ENCODE measurements around the gene SNRPN. TPM values are rescaled to one million over a fixed set of nuclear protein-coding genes. Genes with fewer than 3 reads are reported as not detected.
"Not testable (repeated sequence)": the region's sequence is repeated elsewhere in the genome, so short reads cannot be mapped to it uniquely, and the experiment has no call there.

SNRPN gene
- polyA plus RNA-seq, 2 donors: 14.3 to 25.5 TPM

DNA sequence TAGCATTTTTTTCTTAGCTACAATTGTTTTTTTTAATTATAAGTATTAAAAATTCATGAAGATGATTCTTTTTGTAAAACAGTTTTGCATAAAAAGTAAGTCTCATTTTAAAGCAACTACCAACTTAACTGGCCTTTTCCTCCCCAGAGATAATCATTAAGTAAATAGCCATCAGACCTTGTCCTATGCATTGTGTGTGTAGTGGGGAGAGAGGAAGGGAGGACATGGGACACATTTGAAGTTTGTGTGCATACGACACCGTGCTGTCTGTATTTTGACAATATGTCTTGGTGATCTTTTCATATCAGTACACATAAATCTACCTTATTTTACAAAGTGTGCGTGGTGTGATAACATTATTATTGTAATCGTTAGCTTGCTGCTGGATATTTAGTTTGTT, 8.1 kb downstream of the SNRPN start:
- Histone ChIP-seq H3K9me3 (ENCODE audit: control insufficient read depth in 2 of 2, insufficient read depth in 1 of 2, low read depth in 1 of 2, low read length in 1 of 2) (peaks cover 0 to 7% of the 10 kb centered on the region in 2 donors), H3K27ac (ENCODE audit: low read depth in 2 of 2, low read length in 1 of 2) (no peak overlapping the region), H3K4me3 (ENCODE audit: low read depth in 1 of 2, low read length in 2 of 2) (no peak overlapping the region), H3K4me1 (ENCODE audit: control insufficient read depth in 2 of 2, insufficient read depth in 2 of 2, low read length in 1 of 2) (no peaks in the 10 kb centered on the region), H3K36me3 (ENCODE audit: control insufficient read depth in 2 of 2, insufficient read depth in 2 of 2, low read length in 1 of 2) (peaks cover 2% of the 10 kb centered on the region in 2 donors), H3K27me3 (ENCODE audit: control insufficient read depth in 1 of 2, insufficient read depth in 2 of 2, low read length in 2 of 2) (no peaks in the 10 kb centered on the region)
- 86 to 88% methylated on average over 4 of the region's 4 CpGs for WGBS, 2 donors

DNA sequence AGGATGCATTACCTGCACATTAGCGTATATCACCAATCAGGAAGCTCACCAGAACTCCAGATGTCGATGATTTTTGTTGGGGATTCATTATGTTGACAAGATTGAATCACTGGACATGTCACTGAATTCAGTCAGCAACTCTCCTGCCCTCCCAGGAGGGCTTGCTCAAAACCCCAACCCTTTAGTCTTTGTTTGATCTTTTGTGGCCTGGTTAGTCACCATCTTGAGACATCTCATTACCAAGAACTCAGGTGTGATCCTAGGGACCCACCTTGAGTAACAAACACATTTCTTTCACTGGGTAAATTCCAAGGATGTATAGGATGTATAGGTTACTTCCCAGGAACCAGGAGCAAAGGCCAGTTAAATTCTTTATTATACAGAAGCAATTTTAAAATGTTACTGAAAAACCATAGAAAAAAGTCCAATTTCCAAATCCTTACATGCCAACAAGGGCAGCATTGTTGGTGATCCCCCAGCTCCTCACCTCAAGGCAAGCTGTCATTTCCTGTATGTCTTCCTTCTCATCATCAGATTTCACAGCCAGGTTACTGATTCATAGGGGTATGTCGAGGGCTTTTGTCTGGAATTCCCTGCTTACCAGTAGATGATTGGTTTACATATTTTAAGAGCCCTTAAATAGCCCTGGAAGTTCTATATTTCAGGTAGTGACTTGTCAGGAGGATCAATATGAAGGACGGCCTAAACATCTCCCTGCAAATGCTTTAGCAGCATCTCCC, 11.7 kb downstream of the SNRPN start:
- no peak overlapping the region for H3K4me3 ChIP-seq (ENCODE audit: low read depth in 1 of 2, low read length in 2 of 2)
- WGBS, 2 donors: 66 to 77% methylated on average over 4 of the region's 4 CpGs
- H3K27me3 ChIP-seq (ENCODE audit: control insufficient read depth in 1 of 2, insufficient read depth in 2 of 2, low read length in 2 of 2): no peaks in the 10 kb centered on the region
- H3K4me1 ChIP-seq (ENCODE audit: control insufficient read depth in 2 of 2, insufficient read depth in 2 of 2, low read length in 1 of 2): no peaks in the 10 kb centered on the region
- H3K27ac ChIP-seq (ENCODE audit: low read depth in 2 of 2, low read length in 1 of 2): no peak overlapping the region
- H3K36me3 ChIP-seq (ENCODE audit: control insufficient read depth in 2 of 2, insufficient read depth in 2 of 2, low read length in 1 of 2): peaks cover 2% of the 10 kb centered on the region in 2 donors
- H3K9me3 ChIP-seq (ENCODE audit: control insufficient read depth in 2 of 2, insufficient read depth in 1 of 2, low read depth in 1 of 2, low read length in 1 of 2): peaks cover 0 to 4% of the 10 kb centered on the region in 2 donors

DNA sequence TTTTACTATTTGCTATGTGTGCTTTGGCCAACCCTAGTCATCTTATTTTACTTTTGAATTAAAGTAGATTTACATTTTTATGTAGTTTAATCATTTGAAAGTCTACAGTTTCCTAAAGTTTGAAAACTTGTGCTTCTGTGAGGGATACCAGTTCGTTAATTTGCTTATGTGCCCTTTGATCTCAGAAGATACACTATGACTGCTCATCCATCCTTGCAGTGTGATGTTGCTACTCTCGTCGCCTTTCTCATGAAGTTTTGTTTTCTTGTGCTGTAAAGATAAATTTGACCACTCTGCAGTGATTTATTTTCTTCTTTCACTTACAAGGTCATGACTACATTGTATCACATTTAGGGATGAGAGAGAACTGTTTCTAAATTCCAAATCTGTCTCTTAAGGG, 16.3 kb downstream of the SNRPN start:
- no peaks in the 10 kb centered on the region for H3K27me3 ChIP-seq (ENCODE audit: control insufficient read depth in 1 of 2, insufficient read depth in 2 of 2, low read length in 2 of 2)
- H3K36me3 ChIP-seq (ENCODE audit: control insufficient read depth in 2 of 2, insufficient read depth in 2 of 2, low read length in 1 of 2): peaks cover 3 to 5% of the 10 kb centered on the region in 2 donors
- H3K4me3 ChIP-seq (ENCODE audit: low read depth in 1 of 2, low read length in 2 of 2): no peak overlapping the region
- WGBS, 2 donors: 74 to 76% methylated on average over 3 of the region's 3 CpGs
- peaks cover 0 to 4% of the 10 kb centered on the region in 2 donors for H3K9me3 ChIP-seq (ENCODE audit: control insufficient read depth in 2 of 2, insufficient read depth in 1 of 2, low read depth in 1 of 2, low read length in 1 of 2)
- no peak overlapping the region for H3K27ac ChIP-seq (ENCODE audit: low read depth in 2 of 2, low read length in 1 of 2)
- no peaks in the 10 kb centered on the region for H3K4me1 ChIP-seq (ENCODE audit: control insufficient read depth in 2 of 2, insufficient read depth in 2 of 2, low read length in 1 of 2)

DNA sequence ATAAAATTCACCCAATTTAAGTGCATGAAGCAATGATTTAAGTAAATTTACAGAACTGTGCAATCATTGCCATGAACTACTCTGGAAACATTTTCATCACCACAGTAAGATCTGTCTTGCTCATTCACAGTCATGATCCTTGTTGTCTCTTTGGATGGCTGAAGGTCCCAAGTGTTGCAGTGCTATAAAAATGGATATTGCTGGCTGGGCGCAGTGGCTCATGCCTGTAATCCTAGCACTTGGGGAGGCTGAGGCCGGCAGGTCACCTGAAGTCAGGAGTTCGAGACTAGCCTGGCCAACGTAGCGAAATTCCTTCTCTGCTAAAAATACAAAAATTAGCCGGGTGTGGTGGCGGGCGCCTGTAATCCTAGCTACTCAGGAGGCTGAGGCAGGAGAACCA, 17.0 kb downstream of the SNRPN start:
- H3K4me3 ChIP-seq (ENCODE audit: low read depth in 1 of 2, low read length in 2 of 2): no peak overlapping the region
- H3K27me3 ChIP-seq (ENCODE audit: control insufficient read depth in 1 of 2, insufficient read depth in 2 of 2, low read length in 2 of 2): no peaks in the 10 kb centered on the region
- 93 to 95% methylated on average over 8 of the region's 8 CpGs for WGBS, 2 donors
- peaks cover 3% of the 10 kb centered on the region in 2 donors for H3K36me3 ChIP-seq (ENCODE audit: control insufficient read depth in 2 of 2, insufficient read depth in 2 of 2, low read length in 1 of 2)
- no peaks in the 10 kb centered on the region for H3K4me1 ChIP-seq (ENCODE audit: control insufficient read depth in 2 of 2, insufficient read depth in 2 of 2, low read length in 1 of 2)
- H3K27ac ChIP-seq (ENCODE audit: low read depth in 2 of 2, low read length in 1 of 2): no peak overlapping the region
- H3K9me3 ChIP-seq (ENCODE audit: control insufficient read depth in 2 of 2, insufficient read depth in 1 of 2, low read depth in 1 of 2, low read length in 1 of 2): peaks cover 0 to 4% of the 10 kb centered on the region in 2 donors

DNA sequence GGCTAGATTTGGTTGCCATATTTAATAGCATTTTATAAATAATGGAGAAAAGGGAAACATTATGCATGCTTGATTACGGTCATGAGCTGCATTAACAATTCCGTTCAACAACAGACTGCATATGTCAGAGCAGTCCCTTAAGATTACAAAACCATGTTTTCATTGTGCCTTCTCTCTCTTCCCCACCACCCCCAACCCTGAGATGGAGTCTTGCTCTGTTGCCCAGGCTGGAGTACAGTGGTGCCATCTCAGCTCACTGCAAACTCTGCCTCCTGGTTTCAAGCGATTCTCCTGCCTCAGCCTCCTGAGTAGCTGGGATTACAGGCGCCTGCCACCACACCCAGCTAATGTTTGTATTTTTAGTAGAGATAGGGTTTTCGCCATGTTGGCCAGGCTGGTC, 17.9 kb downstream of the SNRPN start:
- not testable (repeated sequence) for H3K27ac ChIP-seq (ENCODE audit: low read depth in 2 of 2, low read length in 1 of 2); H3K4me1 ChIP-seq (ENCODE audit: control insufficient read depth in 2 of 2, insufficient read depth in 2 of 2, low read length in 1 of 2); H3K9me3 ChIP-seq (ENCODE audit: control insufficient read depth in 2 of 2, insufficient read depth in 1 of 2, low read depth in 1 of 2, low read length in 1 of 2); H3K36me3 ChIP-seq (ENCODE audit: control insufficient read depth in 2 of 2, insufficient read depth in 2 of 2, low read length in 1 of 2); H3K4me3 ChIP-seq (ENCODE audit: low read depth in 1 of 2, low read length in 2 of 2); H3K27me3 ChIP-seq (ENCODE audit: control insufficient read depth in 1 of 2, insufficient read depth in 2 of 2, low read length in 2 of 2)
- WGBS, 2 donors: 93 to 94% methylated on average over 5 of the region's 5 CpGs

- Histone ChIP-seq H3K9me3 (ENCODE audit: control insufficient read depth in 2 of 2, insufficient read depth in 1 of 2, low read depth in 1 of 2, low read length in 1 of 2) (peaks cover 0 to 8% of the 10 kb centered on the region in 2 donors), H3K27me3 (ENCODE audit: control insufficient read depth in 1 of 2, insufficient read depth in 2 of 2, low read length in 2 of 2) (no peaks in the 10 kb centered on the region), H3K27ac (ENCODE audit: low read depth in 2 of 2, low read length in 1 of 2) (no peak overlapping the region), H3K4me1 (ENCODE audit: control insufficient read depth in 2 of 2, insufficient read depth in 2 of 2, low read length in 1 of 2) (no peaks in the 10 kb centered on the region), H3K36me3 (ENCODE audit: control insufficient read depth in 2 of 2, insufficient read depth in 2 of 2, low read length in 1 of 2) (peaks cover 3 to 8% of the 10 kb centered on the region in 2 donors), H3K4me3 (ENCODE audit: low read depth in 1 of 2, low read length in 2 of 2) (no peak overlapping the region)
- WGBS, 2 donors: 79 to 82% methylated on average over 3 of the region's 3 CpGs
Measured at GRCh38 chr15:24976932-24977331, 22.1 kb downstream of the SNRPN start.

GRCh38 chr15:24977686-24978085, 22.9 kb downstream of the SNRPN start:
- WGBS, 2 donors: 88 to 92% methylated on average over 9 of the region's 9 CpGs

DNA sequence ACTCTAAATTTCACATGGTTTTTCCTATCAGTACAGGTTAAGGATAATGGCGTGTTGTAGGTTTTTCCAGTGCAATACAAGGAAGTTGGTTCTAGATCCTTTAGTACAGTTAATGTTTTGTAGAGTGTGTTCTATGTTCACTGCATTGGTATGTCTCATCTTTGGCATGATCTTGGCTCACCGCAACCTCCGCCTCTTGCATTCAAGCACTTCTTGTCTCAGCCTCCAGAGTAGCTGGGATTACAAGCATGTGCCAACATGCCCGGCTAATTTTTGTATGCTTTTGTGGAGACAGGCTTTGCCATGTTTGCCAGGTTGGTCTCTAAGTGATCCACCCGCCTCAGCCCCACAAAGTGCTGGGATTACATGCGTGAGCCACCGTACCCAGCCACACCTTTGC, 30.4 kb downstream of the SNRPN start:
- H3K27me3 ChIP-seq (ENCODE audit: control insufficient read depth in 1 of 2, insufficient read depth in 2 of 2, low read length in 2 of 2): no peaks in the 10 kb centered on the region
- H3K27ac ChIP-seq (ENCODE audit: low read depth in 2 of 2, low read length in 1 of 2): no peak overlapping the region
- H3K4me1 ChIP-seq (ENCODE audit: control insufficient read depth in 2 of 2, insufficient read depth in 2 of 2, low read length in 1 of 2): no peaks in the 10 kb centered on the region
- no peak overlapping the region for H3K4me3 ChIP-seq (ENCODE audit: low read depth in 1 of 2, low read length in 2 of 2)
- H3K9me3 ChIP-seq (ENCODE audit: control insufficient read depth in 2 of 2, insufficient read depth in 1 of 2, low read depth in 1 of 2, low read length in 1 of 2): peaks cover 0 to 3% of the 10 kb centered on the region in 2 donors
- 81 to 86% methylated on average over 7 of the region's 7 CpGs for WGBS, 2 donors
- H3K36me3 ChIP-seq (ENCODE audit: control insufficient read depth in 2 of 2, insufficient read depth in 2 of 2, low read length in 1 of 2): no peaks in the 10 kb centered on the region

More at GRCh38 chr15:24977686-24978085, 22.9 kb downstream of the SNRPN start:
- no peak overlapping the region for H3K4me3 ChIP-seq (ENCODE audit: low read depth in 1 of 2, low read length in 2 of 2)
- peaks cover 0 to 8% of the 10 kb centered on the region in 2 donors for H3K9me3 ChIP-seq (ENCODE audit: control insufficient read depth in 2 of 2, insufficient read depth in 1 of 2, low read depth in 1 of 2, low read length in 1 of 2)
- no peaks in the 10 kb centered on the region for H3K27me3 ChIP-seq (ENCODE audit: control insufficient read depth in 1 of 2, insufficient read depth in 2 of 2, low read length in 2 of 2)
- H3K4me1 ChIP-seq (ENCODE audit: control insufficient read depth in 2 of 2, insufficient read depth in 2 of 2, low read length in 1 of 2): no peaks in the 10 kb centered on the region
- no peak overlapping the region for H3K27ac ChIP-seq (ENCODE audit: low read depth in 2 of 2, low read length in 1 of 2)
- H3K36me3 ChIP-seq (ENCODE audit: control insufficient read depth in 2 of 2, insufficient read depth in 2 of 2, low read length in 1 of 2): peaks cover 3 to 8% of the 10 kb centered on the region in 2 donors

DNA sequence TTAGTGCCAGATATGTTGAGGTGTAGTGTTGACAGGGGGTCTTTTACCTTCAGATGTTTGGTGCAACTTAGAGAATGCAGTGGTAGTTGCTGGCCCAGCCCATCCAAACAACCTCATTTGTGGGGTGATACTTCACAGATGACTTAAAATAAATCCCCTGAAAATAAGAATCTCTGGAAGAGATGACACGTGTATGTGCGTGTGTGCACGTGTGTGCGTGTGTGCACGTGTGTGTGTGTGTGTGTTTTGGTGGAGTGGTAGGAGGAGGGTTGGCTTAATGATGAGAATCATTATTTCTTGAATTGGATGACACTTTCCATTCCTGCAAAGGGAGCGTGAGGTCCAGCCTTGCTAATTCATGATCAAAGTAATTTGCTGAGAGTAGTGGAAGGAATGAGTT, 31.9 kb downstream of the SNRPN start:
- Histone ChIP-seq H3K27ac (ENCODE audit: low read depth in 2 of 2, low read length in 1 of 2) (no peak overlapping the region), H3K27me3 (ENCODE audit: control insufficient read depth in 1 of 2, insufficient read depth in 2 of 2, low read length in 2 of 2) (no peaks in the 10 kb centered on the region), H3K36me3 (ENCODE audit: control insufficient read depth in 2 of 2, insufficient read depth in 2 of 2, low read length in 1 of 2) (no peaks in the 10 kb centered on the region), H3K9me3 (ENCODE audit: control insufficient read depth in 2 of 2, insufficient read depth in 1 of 2, low read depth in 1 of 2, low read length in 1 of 2) (peaks cover 0 to 3% of the 10 kb centered on the region in 2 donors), H3K4me3 (ENCODE audit: low read depth in 1 of 2, low read length in 2 of 2) (no peak overlapping the region), H3K4me1 (ENCODE audit: control insufficient read depth in 2 of 2, insufficient read depth in 2 of 2, low read length in 1 of 2) (no peaks in the 10 kb centered on the region)
- 88 to 92% methylated on average over 6 of the region's 6 CpGs for WGBS, 2 donors

DNA sequence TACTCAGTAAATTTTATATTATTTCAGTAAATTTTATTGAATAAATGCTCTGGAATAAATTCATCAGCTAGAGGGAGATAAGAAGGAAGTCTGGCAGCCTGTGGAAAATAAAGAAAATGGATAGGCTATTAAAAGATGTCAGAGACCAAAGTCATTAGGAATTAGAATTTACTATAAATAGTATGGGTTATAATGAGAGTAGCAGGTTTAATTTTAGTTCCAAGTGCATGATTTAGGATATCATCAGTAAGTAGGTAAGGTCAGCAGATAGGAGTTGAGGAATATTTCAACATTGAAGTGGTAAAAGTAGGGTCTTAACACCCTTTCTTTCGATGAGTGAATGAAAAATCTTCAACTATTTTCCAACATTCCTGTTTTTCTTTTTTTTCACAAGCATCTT, 64.6 kb downstream of the SNRPN start:
- Histone ChIP-seq H3K27ac (ENCODE audit: low read depth in 2 of 2, low read length in 1 of 2) (no peak overlapping the region), H3K27me3 (ENCODE audit: control insufficient read depth in 1 of 2, insufficient read depth in 2 of 2, low read length in 2 of 2) (no peaks in the 10 kb centered on the region), H3K36me3 (ENCODE audit: control insufficient read depth in 2 of 2, insufficient read depth in 2 of 2, low read length in 1 of 2) (no peaks in the 10 kb centered on the region), H3K4me3 (ENCODE audit: low read depth in 1 of 2, low read length in 2 of 2) (no peak overlapping the region), H3K9me3 (ENCODE audit: control insufficient read depth in 2 of 2, insufficient read depth in 1 of 2, low read depth in 1 of 2, low read length in 1 of 2) (no peaks in the 10 kb centered on the region), H3K4me1 (ENCODE audit: control insufficient read depth in 2 of 2, insufficient read depth in 2 of 2, low read length in 1 of 2) (no peaks in the 10 kb centered on the region)
- WGBS, 2 donors: 53 to 64% methylated on average over 1 of the region's 1 CpG

Data from esophagus (tissue), 2 donors.